NCI-H2196 (cell line): ENCODE results near the gene C8G.

Experiments
- DNase-seq: peaks from one replicate; lab custom pipeline; 2025; ENCODE audit not compliant: unreplicated experiment; lab: John Stamatoyannopoulos, UW

The C8G gene

GRCh38 chr9:136920069-136920468, 25.0 kb upstream of the C8G start:
- no peak for DNase-seq

- DNase-seq = no peak
Measured at GRCh38 chr9:136920734-136921231, 24.3 kb upstream of the C8G start.

GRCh38 chr9:136921307-136921706, 23.7 kb upstream of the C8G start:
- DNase-seq = no peak

GRCh38 chr9:136921718-136922117, 23.3 kb upstream of the C8G start:
- DNase-seq = no peak

GRCh38 chr9:136922540-136922939, 22.5 kb upstream of the C8G start:
- no peak for DNase-seq

- no peak for DNase-seq
Measured at GRCh38 chr9:136923881-136924280, 21.2 kb upstream of the C8G start.

GRCh38 chr9:136925414-136926153, 19.5 kb upstream of the C8G start:
- no peak for DNase-seq

GRCh38 chr9:136926154-136926704, 18.8 kb upstream of the C8G start:
- DNase-seq = no peak

- DNase-seq = no peak
Measured at GRCh38 chr9:136926749-136927148, 18.3 kb upstream of the C8G start.

- no peak for DNase-seq
Measured at GRCh38 chr9:136927343-136928271, 17.4 kb upstream of the C8G start.

- DNase-seq = no peak
Measured at GRCh38 chr9:136928591-136928990, 16.5 kb upstream of the C8G start.

GRCh38 chr9:136930014-136930413, 15.0 kb upstream of the C8G start:
- no peak for DNase-seq

- DNase-seq = no peak
Measured at GRCh38 chr9:136931611-136932130, 13.4 kb upstream of the C8G start.

GRCh38 chr9:136934277-136934676, 10.8 kb upstream of the C8G start:
- DNase-seq = no peak

GRCh38 chr9:136935651-136936050, 9.4 kb upstream of the C8G start:
- no peak for DNase-seq

- DNase-seq = no peak
Measured at GRCh38 chr9:136936645-136937170, 8.3 kb upstream of the C8G start.

- no peak for DNase-seq
Measured at GRCh38 chr9:136937186-136938001, 7.6 kb upstream of the C8G start.

- no peak for DNase-seq
Measured at GRCh38 chr9:136939431-136939995, 5.5 kb upstream of the C8G start.

GRCh38 chr9:136939996-136940525, 5.0 kb upstream of the C8G start:
- DNase-seq = no peak
